Subcutaneous adipose tissue (tissue), 4 donors: ENCODE measurements around the gene LAMTOR5. TPM values are rescaled to one million over a fixed set of nuclear protein-coding genes. Genes with fewer than 3 reads are reported as not detected.

Source experiments
- total RNA-seq, 4 donors: library from RNA; depleted of rRNA; stranded (reverse); fragments of >200 nt; gene quantifications; one replicate each; pipeline ENCODE4 v1.1.0, GENCODE V29; 2016
- TF ChIP-seq, protein P1 (sequence below): fragments of 450-650 bp; IDR thresholded peaks from one replicate; pipeline ENCODE4 v1.5.1; 2016; ENCODE audit warnings: low read depth, mild to moderate bottlenecking, control low read depth, antibody characterized with exemption, moderate library complexity

Gene LAMTOR5
- total RNA-seq, 4 donors from 2014 or later, result 69.5 to 175 (median 123) TPM

DNA sequence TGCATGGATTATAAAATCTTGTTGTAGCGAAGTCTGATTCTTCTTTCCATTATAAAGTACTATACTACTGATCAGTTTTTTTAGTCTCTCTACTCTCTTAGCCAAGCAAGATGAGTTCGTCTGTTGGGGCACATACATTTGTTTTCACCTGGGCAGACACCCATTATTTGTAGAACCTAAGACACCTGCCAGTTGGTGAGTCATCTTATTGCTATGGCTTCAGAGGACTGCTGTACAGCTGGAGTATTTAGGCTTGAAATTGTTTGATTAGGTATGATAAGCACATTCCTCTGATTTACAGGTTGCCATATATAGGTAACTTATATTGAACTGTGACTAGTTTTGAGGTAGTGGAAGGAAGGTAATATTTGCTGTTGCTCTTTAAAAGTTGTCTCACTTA lies 51.1 kb downstream of the LAMTOR5 start:
- TF ChIP-seq, protein P1, sequence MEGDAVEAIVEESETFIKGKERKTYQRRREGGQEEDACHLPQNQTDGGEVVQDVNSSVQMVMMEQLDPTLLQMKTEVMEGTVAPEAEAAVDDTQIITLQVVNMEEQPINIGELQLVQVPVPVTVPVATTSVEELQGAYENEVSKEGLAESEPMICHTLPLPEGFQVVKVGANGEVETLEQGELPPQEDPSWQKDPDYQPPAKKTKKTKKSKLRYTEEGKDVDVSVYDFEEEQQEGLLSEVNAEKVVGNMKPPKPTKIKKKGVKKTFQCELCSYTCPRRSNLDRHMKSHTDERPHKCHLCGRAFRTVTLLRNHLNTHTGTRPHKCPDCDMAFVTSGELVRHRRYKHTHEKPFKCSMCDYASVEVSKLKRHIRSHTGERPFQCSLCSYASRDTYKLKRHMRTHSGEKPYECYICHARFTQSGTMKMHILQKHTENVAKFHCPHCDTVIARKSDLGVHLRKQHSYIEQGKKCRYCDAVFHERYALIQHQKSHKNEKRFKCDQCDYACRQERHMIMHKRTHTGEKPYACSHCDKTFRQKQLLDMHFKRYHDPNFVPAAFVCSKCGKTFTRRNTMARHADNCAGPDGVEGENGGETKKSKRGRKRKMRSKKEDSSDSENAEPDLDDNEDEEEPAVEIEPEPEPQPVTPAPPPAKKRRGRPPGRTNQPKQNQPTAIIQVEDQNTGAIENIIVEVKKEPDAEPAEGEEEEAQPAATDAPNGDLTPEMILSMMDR, result no peak

DNA sequence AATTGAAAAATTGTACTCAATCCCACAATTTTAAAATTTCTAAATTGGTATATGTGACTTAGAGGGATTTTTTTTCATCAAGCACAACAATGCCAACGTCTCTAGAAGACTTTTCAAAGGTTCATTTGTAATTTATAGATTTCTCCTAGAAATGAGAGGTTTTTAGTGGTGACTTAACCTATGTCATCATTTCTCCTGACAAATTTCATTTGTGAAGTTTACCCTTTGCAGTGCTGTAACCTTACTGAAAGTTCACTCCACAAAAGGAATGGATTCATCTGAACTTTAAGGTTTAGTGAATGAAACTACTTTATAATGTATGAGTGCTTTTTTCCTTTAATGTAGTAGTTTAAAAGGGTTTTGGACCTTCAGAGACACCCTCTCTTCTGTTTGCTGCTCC lies 52.2 kb downstream of the LAMTOR5 start:
- TF ChIP-seq, protein P1, result no peak

Other genes with a start within 250 kb of the LAMTOR5 start
- 1 to 10 TPM; 1.3 to 6.6 (median 1.9) TPM for gene KCNC4, start 197.4 kb downstream of the LAMTOR5 start, total RNA-seq
- 10 to 100 TPM; 24.1 to 42.4 (median 31.4) TPM for gene RBM15, start 68.3 kb downstream of the LAMTOR5 start, total RNA-seq
- gene SLC16A4, start 16.7 kb downstream of the LAMTOR5 start, total RNA-seq, result 1 to 10 TPM; 1.9 to 7.3 (median 4.1) TPM
- gene PROK1, start 43.5 kb upstream of the LAMTOR5 start, total RNA-seq, result 10 to 100 TPM in 1 of 4 donors, 1 to 10 TPM in 1, not detected in 2; 3.6 to 25.8 TPM
- not detected for gene KCNA10, start 111.5 kb upstream of the LAMTOR5 start, total RNA-seq
- gene KCNA2, start 198.7 kb upstream of the LAMTOR5 start, total RNA-seq, result 1 to 10 TPM; 1.7 to 6.8 (median 4.4) TPM